Lower lobe of right lung (tissue), 2 donors: Measurements from ENCODE around the gene LRP5. TPM values are rescaled to one million over a fixed set of nuclear protein-coding genes. Genes with fewer than 3 reads are reported as not detected.
"Not testable (repeated sequence)": the region's sequence is repeated elsewhere in the genome, so short reads cannot be mapped to it uniquely, and the experiment has no call there.

Experiments
- ATAC-seq, 2 donors: fragments of 200-7000 bp; cut with Tn5 transposase; one replicate each; pipeline ENCODE4 v1.9.1; 2020 to 2022; ENCODE audit warnings: mild to moderate bottlenecking in 2 of 2, moderate library complexity in 2 of 2
- DNase-seq: peaks from one replicate; pipeline ENCODE4 v3.0.0-alpha.2; 2020
- H3K27ac ChIP-seq: fragments of 200-600 bp; one replicate; pipeline ENCODE4 v1.8.0; 2022
- H3K27me3 ChIP-seq: fragments of 200-600 bp; one replicate; pipeline ENCODE4 v1.8.0; 2022; ENCODE audit warnings: low read depth
- H3K36me3 ChIP-seq: fragments of 200-600 bp; one replicate; pipeline ENCODE4 v1.8.0; 2022; ENCODE audit warnings: mild to moderate bottlenecking
- H3K4me1 ChIP-seq: fragments of 200-600 bp; one replicate; pipeline ENCODE4 v1.8.0; 2022
- H3K4me3 ChIP-seq: fragments of 200-600 bp; one replicate; pipeline ENCODE4 v1.8.0; 2022; ENCODE audit warnings: mild to moderate bottlenecking
- H3K9me3 ChIP-seq: fragments of 200-600 bp; one replicate; pipeline ENCODE4 v1.8.0; 2022
- intact Hi-C: fragments of 100-400 bp; cut with DNase I; formaldehyde crosslinking; loops from one replicate; pipeline ENCODE4 v1.11.0; 2022
- total RNA-seq: library from RNA; stranded (reverse); fragmentation: NEBNext Ultra II Directional; extraction: Animal tissue kit (Norgen Biotek cat#: 25700); gene quantifications from one replicate; pipeline ENCODE4 v1.2.1, GENCODE V29; 2021
- TF ChIP-seq, protein P1 (sequence below): fragments of 200-600 bp; IDR thresholded peaks from one replicate; pipeline ENCODE4 v1.8.0; 2022; ENCODE audit warnings: antibody characterized with exemption, mild to moderate bottlenecking
- donor health status: DM: no; HTN: yes; CAD: no; lungs with severe emphysema.

LRP5 gene
- total RNA-seq, 1 donor from 2014 or later = 66.1 TPM

DNA sequence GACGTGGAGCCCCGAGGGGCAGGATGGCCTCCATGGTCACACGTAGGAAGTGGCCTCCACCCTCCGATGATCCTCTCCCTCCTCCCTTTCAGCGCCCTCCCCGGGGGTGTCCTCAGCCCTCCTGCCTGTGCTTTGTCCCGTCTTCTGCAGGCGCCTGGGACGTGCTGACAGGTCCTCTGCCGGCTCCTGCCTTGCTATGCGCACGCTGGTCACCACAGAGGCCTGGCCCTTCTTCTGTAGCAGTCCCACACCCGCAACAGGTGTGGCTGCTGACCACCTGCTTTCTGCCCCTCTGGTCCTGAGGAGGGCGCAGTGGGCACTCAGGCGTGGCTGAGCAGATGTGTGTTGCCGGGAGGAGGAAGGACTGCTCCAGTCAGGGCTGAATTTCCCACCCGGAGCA lies 120.5 kb downstream of the LRP5 start:
- Histone ChIP-seq H3K36me3 (peaks cover 90% of the 10 kb centered on the region), H3K4me3 (no peak overlapping the region), H3K27ac (no peak overlapping the region), H3K4me1 (peaks cover 12% of the 10 kb centered on the region), H3K9me3 (peaks cover 14% of the 10 kb centered on the region), H3K27me3 (no peaks in the 10 kb centered on the region)
- TF ChIP-seq, protein P1, sequence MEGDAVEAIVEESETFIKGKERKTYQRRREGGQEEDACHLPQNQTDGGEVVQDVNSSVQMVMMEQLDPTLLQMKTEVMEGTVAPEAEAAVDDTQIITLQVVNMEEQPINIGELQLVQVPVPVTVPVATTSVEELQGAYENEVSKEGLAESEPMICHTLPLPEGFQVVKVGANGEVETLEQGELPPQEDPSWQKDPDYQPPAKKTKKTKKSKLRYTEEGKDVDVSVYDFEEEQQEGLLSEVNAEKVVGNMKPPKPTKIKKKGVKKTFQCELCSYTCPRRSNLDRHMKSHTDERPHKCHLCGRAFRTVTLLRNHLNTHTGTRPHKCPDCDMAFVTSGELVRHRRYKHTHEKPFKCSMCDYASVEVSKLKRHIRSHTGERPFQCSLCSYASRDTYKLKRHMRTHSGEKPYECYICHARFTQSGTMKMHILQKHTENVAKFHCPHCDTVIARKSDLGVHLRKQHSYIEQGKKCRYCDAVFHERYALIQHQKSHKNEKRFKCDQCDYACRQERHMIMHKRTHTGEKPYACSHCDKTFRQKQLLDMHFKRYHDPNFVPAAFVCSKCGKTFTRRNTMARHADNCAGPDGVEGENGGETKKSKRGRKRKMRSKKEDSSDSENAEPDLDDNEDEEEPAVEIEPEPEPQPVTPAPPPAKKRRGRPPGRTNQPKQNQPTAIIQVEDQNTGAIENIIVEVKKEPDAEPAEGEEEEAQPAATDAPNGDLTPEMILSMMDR = no peak
- ATAC-seq (no peak), DNase-seq (no peak)
- intact Hi-C loops = no loop called here

DNA sequence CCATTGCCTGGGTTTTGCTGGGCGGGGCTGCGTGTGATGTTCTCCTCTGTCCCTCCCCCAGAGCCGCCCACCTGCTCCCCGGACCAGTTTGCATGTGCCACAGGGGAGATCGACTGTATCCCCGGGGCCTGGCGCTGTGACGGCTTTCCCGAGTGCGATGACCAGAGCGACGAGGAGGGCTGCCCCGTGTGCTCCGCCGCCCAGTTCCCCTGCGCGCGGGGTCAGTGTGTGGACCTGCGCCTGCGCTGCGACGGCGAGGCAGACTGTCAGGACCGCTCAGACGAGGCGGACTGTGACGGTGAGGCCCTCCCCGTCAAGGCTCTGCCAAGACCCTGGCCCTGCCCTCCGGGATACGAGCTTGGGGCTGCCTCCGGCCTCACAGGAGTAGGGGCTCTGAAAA lies 121.2 kb downstream of the LRP5 start:
- ATAC-seq = no peak
- no peaks in the 10 kb centered on the region for H3K27me3 ChIP-seq
- no peak overlapping the region for H3K27ac ChIP-seq
- peaks cover 14% of the 10 kb centered on the region for H3K9me3 ChIP-seq
- H3K4me1 ChIP-seq = peaks cover 14% of the 10 kb centered on the region
- H3K4me3 ChIP-seq = no peak overlapping the region
- no peak for DNase-seq
- TF ChIP-seq, protein P1 = no peak
- H3K36me3 ChIP-seq = peaks cover 90% of the 10 kb centered on the region
- intact Hi-C loops = no loop called here

DNA sequence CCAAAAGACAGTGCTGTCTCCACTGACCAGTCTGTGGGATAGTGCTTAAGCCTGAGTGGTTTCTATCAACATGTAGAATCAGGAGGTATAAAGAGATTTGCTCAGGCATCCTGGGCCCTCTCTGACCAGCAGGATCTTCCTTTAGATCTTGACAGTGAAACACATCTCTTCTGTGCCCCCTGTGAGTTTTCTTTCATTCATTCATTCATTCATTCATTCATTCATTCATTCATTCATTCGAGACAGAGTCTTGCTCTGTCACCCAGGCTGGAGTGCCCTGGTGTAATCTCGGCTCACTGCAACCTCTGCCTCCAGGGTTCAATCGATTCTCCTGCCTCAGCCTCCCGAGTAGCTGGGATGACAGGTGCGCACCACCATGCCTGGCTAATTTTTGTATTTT lies 121.8 kb downstream of the LRP5 start:
- peaks cover 95% of the 10 kb centered on the region for H3K36me3 ChIP-seq

DNA sequence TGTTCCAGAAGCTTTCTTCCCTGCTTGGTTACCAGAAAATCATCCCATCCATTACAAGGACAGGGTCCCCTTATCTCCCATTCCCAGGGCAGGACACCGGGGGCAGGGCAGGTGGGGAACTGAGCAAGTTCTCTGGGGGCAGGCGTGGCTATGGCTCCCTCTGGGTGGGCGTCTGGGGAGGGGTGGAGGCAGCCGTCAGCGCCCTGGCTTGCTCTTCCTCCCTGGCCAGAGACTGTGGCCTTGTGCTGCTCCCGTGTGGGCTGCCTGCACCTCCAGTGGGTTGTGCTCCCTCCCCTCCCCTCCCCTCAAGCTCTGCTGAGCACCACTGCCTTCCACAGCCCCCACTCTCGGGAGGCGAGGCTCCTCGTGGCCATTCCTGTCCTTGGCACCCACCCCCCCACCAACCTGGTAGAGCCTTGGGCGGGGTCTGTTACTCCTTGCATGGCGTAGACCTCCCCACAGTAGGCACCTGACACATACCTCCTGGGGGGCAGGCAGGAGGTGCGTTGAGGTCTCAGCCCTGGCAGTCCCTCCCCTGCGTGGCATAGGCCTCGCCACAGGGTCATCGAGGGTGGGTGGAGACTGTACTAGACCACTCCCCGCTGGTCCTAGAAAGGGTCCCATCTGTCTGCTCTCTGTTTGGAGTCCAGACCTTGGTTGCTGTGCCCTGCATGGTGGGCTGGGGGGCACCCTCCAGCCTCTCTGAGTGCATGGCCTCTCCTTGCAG lies 123.9 kb downstream of the LRP5 start:
- Histone ChIP-seq H3K27me3 (no peaks in the 10 kb centered on the region), H3K27ac (peak overlapping the region; percentile 62), H3K36me3 (peaks cover 93% of the 10 kb centered on the region), H3K9me3 (no peaks in the 10 kb centered on the region), H3K4me3 (no peak overlapping the region), H3K4me1 (peaks cover 14% of the 10 kb centered on the region)
- ATAC-seq = no peak
- DNase-seq = no peak
- TF ChIP-seq, protein P1 = no peak
- intact Hi-C loops = no loop called here

More for the DNA sequence above, 121.8 kb downstream of the LRP5 start:
- peaks cover 14% of the 10 kb centered on the region for H3K4me1 ChIP-seq
- DNase-seq, H3K27me3 ChIP-seq, H3K27ac ChIP-seq, intact Hi-C loops, H3K4me3 ChIP-seq, ATAC-seq: not testable (repeated sequence)
- peaks cover 11% of the 10 kb centered on the region for H3K9me3 ChIP-seq

DNA sequence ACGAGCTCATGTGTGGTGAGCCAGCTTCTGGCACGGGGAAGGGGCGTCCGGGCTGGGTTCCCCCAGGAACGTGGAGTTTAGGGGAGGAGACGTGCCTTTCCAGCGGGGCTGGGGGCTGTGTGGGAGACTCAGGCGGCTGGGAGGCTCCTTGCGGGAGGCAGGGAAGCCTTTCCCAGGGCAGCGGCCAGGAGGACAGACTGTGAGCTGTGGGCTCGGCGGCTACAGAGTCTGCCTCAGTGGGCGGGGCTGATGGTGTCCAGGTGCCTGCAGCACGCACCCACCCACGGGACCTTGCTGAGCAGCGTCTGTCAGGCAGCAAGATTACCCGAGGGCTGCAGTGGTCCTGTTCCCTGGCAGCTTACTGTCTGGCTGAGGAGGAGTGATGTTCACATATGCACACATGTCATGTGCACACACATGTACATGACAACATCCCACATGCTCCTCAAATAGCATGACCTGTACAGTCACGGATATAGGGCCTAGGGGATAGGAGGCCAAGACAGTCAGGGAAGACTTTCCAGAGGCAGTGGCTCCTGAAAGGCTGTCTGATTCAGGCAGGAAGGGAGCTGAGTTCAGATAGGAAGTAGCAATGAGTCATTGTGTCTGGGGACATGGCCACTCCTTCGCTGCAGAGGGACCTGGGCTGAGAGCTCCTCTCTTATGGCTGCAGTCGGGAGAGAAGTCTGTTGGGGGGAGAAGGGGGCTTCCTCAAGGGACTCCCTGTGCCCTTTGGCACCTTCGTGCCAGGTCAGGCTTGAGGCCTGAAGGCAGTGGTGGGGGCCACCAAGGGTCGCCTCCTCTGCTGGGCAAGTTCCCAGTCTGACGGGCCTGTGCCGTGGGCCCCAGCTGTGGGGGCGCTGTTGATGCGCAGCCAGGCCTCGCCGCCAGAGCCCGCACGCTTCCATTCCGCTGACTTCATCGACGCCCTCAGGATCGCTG lies 124.9 kb downstream of the LRP5 start:
- Histone ChIP-seq H3K27me3 (no peaks in the 10 kb centered on the region), H3K27ac (peak overlapping the region; percentile 62), H3K4me3 (no peak overlapping the region), H3K36me3 (peaks cover 94% of the 10 kb centered on the region), H3K9me3 (no peaks in the 10 kb centered on the region), H3K4me1 (peaks cover 14% of the 10 kb centered on the region)
- ATAC-seq = peak; percentile 15 to 56
- intact Hi-C loops = no loop called here
- DNase-seq = no peak
- TF ChIP-seq, protein P1 = no peak
